NCI-H1105 treated with DMSO at 0.1 percent for 48 hours (cell line): ENCODE data around the gene AFAP1.
"Not testable (repeated sequence)": the region's sequence is repeated elsewhere in the genome, so short reads cannot be mapped to it uniquely, and the experiment has no call there.

ENCODE experiments used
- DNase-seq: peaks from one replicate; lab custom pipeline; 2025; lab: John Stamatoyannopoulos, UW

The AFAP1 gene

DNA sequence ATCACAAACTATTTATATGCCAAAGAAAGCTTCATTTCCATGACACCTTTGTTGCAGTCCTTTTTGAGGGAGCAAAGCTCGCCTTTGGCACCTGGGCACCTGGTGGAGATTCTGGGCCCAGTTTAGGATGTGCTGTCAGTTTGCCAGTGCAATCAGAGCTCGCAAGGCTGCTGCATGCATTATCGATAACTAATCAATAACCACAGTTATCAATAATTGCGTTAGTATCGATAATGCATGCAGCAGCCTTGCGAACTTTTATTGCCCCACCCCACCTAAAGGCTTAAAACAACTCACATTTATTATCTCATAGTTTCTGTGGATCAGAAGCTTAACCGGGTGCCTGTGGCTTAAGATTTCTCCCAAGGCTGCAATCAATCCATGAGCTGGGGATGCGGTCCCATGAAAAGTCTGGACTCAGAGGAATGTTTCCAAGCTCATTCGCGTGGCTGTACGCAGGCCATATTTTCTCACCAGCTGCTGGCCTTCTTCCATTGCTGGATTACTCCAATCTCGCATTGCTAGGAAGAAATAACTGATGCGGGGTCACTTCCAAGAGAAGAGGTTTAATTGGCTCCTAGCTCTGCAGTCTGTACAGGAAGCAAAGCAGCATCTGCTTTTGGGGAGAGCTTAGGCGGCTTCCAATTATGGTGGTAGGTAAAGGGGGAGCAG, 6.2 kb upstream of the AFAP1 start:
- no peak for DNase-seq

DNA sequence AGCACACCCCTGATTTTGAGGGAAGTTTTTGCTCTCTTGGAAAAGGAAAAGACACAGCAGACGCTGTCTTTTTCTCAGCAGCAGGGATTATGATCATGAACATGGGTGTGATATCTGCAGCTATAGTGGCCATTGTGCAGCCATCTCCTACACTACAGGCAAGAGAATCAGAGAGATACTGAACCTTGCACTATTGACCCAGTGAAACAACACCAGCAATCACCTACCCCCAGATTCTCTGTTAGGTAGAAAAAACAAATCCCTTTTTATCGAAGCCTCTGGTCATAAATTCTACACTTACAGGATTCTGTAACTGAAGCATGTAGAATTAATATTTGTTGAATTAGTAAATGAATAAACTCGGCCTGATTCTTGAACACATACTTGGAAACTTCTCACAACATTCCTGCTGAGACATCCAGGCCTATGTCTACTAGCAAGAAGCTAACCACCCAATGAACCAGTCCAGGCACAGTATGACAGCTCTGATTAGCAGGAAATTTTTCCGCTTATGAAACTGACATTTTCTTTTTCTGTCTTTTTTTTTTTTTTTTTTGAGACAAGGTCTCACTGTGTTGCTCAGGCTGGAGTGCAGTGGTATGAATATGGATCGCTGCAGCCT, 5.0 kb upstream of the AFAP1 start:
- no peak for DNase-seq

DNA sequence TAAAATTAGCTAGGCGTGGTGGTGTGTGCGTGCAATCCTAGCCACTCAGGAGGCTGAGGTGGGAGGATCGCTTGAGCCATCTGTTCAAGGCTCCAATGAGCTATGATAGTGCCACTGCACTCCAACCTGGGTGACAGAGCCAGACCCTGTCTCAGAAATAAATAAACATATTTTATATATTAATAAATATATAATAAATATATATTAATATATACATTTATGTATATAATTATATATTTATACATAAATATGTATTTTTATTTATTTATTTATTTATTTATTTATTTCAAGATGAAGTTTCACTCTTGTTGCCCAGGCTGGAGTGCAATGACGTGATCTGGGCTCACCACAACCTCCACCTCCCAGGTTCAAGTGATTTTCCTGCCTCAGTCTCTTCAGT, 4.0 kb upstream of the AFAP1 start:
- DNase-seq = not testable (repeated sequence)

DNA sequence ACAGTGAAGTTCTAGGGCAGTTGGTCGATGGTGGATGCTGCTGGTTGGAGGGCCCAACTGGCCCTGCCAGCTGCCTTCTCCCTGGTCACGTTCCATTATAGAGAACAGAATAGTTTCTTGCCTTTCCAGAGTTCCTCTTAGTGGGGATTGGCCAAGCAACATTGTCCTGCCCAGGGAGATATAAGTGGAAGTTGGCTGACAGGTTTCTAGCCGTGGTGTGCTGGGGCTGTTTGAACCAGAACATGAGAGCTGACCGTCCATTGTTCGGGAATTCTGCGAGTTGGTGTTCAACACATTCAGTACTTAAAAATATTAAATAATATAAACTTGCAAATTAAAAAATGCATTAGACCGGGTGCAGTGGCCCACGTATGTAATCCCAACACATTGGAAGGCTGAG, 3.5 kb upstream of the AFAP1 start:
- DNase-seq = no peak

DNA sequence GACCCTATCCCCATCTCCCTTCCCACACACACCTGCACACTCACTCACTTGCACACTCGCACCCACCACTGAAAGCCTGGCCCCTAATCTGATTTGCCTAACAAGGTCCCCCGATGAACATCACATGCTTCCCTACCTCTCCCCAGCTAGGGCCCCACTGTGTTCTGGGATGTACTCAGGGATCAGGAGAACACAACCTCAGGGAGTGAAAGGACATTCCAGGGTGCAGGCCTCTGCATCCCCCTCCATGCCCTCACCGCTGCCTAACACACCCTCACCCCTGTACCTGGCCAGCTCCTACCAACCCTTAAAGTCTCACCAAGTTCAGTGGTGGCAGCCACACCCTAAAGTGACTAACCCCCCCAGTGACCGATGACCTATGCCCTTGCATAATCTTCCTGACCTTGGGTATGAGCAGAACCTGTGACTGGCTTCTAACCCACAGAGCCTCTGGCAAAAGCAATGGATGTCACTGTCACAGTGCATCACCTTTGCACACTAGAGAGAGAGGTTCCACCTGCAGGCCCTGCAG, 2.4 kb upstream of the AFAP1 start:
- DNase-seq = no peak

DNA sequence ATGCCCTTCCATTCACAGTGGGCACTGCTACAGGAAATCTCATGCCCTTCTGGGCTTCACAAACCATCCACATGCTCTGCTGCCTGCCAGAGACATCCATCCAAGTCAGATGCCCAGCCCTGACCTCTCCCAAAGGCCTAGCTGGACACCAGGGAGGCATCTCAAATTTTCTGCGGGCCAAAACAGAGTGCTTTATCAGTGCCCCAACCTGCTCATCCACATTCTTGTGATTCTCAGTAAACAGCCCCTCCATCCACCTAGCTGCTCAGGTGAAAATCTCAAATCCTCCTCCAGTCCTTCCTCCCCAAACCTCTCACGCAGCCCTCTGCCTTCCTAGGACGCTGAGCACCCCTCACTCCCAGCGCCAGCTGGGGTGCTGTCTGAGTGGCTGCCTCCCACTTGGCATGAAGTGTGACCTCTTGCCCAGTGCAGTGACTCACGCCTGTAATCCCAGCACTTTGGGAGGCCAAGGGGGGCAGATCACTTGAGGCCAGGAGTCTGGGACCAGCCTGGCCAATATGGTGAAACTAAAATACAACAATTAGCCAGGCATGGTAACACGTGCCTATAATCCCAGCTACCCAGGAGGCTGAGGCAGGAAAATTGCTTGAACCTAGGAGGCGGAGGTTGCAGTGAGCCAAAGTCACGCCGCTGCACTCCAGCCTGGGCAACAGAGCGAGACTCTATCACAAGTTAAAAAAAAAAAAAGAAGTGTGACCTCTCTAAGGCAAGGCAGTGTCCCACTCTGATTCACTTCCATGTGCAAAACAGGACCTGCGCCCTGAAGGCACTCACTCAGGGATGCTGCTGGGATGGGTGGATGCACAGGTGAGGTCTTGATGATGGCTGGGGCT, 1.7 kb upstream of the AFAP1 start:
- DNase-seq = no peak

DNA sequence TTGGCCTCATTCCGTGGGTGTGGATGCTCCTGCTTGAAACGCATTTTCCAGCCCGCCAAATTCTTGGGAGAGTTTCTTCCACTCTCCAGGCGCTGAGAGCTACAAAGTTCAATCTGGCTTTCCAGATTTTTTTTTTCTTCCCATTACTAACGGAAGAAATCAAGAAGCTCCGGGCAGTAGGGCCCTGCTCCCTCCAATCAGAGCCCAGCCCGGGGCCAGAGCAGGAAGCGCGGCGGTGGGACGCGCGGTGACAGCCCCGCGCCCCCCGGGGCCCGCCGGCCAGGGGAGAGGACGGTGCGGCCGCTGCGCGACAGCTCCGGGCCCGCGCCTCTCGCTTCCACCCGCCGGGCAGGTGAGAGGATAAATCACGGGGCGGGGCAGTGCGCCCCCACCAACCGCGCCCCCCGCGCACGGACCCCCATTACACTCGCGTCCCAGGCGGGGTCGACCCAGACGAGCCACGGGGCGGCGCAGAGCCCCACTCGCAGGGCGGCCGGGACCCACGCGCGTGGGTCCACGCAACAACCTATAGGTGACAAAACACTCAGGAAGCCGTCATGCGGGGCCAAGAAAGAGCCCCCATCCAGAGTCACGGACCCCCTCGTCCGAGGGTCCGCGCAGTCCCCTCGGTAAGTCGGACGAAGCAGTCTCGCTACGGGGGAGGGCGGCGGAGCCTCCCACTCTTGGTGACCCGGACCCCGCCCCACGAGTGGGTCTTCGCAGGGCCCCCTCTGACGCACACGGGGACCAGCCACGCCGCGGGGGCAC, 868 bp downstream of the AFAP1 start:
- no peak for DNase-seq

DNA sequence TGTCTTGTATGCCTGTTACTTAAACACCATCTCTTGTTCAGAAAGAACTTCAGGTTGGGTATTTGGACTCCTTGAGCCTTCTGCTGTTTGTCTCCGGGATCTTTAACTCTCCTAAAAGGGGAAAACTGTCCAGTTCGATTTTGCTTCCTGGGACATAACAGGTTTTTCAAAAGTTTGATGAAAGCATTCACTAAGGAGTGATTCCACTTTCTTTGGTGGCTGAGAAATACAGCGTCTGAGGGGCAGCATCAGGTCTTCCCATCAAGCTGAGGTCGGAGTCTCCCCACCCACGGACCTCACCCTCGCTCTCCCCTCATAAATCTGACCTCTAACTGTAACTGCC, 1.4 kb downstream of the AFAP1 start:
- DNase-seq = no peak

DNA sequence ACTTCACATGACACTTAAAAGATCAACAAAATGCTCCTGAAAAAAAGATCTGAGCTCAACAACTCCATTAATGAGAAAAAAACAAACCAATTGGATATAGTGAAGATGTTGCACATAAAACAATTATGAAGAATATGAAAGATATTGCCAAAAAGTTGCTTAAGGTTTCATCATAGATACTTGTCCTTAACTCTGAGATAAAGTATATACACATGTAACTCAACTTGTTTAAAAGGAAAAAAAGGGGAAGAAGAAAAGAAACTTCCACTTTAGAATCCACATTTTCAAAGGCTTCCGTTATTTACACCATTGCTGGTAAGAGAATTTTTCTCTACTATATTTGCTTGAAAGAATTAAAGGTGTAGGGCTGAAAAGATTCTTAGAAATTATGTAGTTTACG, 2.7 kb downstream of the AFAP1 start:
- no peak for DNase-seq

DNA sequence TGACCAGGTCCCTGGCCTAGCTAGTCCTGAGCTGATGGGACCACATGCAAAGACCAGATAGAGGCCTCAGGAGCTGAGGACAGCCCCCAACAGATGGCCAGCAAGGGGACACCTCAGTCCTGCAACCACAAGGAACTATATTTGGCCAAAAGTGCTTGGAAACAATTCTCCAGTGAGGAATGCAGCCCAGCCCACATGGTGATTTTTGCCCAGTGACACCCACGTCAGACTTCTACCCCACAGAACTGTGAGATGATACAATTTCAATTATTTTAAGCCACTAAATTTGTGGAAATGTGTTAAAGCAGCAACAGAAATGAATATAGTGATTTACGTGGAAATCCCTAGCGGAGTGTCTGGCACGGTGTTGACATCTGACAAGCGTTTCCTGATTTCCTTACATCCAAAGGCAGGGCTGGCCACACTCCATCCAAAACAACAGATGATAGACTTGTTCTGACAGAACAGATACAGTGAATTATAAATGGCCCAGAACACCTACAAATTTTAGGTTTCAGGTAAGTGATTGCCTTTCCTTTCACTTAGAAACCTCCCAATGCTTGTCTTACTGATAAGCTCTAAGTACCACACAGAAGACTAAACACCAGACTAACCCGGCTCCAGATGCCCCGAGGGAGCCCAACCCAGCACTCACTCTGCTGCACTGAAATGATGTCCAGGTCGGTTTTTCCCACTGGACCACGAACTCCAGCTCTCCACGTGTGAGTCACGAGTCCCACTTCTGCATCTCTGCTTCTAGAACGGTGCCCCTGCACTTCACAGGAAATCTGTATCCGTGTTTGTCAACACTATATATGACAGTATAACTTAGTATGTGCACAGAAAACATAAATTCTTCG, 5.8 kb downstream of the AFAP1 start:
- no peak for DNase-seq

DNA sequence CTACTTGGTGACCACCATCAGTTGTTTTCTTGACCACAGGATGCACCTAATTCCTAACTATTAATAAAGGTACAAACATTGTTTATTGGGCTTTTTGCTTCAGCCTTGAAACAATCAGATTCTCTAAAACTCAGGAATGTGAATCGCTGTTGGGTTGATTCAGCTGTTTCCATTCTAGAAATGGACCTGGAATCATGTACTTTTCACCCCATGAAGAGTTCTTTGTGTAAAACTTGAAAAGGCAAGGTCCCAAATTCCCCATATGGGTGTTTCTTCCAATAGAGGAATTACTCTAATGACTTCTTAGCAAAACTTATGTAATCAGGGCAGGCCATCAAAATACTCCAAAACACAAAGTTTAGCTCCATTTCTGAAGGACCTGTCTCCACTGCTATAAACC, 7.4 kb downstream of the AFAP1 start:
- no peak for DNase-seq

DNA sequence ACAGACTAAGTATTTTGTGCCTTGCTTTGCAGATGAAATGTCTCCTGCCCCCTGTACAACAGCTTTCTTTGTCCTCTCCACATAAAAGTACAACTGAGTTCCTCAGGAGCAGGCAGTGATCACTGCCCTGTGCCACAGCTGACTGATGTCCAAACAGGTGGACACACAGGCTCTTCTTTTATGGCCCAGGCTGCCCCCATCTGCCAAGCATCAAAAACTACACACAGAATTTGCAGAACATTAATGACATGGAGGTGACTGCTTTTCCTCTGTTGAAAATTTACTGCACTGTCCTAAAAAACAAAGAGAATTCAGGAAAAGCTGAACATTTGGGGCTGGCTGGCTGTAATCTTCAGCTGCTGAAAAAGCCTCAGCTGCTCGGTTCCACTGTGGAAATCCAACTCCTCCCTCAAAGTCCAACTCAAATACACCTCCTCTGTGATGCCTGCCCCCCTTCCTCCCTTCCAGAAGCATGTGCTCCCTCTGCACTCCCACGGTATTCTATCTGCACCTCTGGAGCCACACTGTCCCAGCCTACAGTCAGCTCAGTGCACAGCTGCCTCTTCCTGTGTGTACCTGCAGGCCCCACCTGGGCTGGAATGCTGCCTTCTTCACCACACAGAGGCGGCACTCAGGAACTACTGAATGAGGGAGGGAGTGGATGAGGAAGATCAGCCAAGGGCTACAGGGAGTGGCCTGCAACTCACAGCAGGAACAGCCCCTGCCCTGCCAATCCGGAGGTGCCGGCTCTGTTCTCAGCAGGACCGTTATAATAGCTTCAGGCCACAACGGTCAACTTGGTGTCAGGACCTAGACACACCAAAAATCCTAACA, 10.3 kb downstream of the AFAP1 start:
- no peak for DNase-seq

DNA sequence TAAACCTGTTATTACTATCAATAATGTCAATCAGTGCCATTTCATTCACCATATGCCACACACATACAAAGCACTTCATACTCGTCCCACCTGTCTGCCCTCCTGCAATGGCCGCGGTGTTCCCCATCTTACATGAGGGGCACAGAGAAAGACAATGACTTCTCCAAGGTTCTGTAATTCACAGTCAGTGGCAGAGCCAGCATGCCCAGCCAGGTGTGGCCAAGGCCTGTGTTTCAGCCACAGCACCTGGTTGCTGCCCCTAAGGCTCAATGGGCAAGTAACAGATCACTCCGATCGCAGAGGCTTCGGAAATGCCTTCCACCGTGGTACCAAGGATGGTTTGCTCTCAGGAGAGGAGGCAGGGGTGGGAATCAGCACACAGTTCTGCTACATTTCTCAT, 10.9 kb downstream of the AFAP1 start:
- DNase-seq = no peak

DNA sequence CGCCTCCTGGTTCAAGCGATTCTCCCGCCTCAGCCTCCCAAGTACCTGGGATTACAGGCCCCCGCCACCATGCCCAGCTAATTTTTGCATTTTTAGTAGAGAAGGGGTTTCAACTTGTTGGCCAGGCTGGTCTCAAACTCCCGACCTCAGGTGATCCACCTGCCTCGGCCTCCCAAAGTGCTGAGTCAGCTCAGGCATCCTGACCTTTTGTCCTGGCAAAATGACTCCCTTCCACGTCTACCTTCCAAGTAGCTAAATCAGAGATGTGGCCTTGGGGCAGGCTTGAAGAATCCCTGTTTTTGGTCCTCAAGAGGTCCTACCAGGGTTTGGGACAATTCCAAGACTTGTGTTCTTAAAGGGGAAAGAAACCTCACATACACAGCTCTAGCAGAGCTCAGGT, 12.8 kb downstream of the AFAP1 start:
- no peak for DNase-seq

DNA sequence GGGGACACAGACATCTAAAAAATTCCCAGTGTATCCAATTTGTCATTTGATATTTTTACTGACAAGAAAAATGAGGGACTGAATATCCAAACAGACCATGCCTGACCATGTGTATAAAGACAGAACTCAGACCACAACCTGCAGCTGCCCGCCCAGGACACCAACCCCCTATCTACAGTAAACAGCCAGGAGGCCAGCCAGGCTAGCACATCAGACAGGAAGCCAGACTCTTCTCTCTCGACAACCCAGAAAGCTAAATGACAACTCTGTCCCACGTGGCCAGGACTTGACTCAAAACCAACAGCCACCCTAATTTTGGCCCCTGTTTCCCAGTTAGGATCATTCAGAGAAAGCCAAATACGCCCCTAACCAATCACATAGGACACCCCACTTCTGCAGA, 15.1 kb downstream of the AFAP1 start:
- no peak for DNase-seq

DNA sequence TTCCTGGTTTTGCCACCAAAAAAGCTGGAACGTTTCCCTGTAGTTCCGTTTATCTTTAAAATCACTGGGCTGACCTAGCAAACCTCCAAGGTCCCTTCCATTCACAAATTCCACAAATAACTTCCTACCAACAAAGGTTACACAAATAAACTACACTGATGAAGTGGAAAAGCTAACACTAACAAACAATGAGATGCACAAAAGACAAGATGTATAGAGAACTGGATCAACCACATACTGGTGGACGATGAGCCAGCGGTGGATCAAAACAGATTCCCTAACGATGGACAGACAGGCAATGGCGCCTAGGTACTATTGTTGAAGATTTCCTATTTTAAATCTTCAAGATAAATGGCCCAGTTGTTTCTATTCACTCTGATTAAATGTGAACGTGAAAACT, 15.5 kb downstream of the AFAP1 start:
- DNase-seq = no peak

DNA sequence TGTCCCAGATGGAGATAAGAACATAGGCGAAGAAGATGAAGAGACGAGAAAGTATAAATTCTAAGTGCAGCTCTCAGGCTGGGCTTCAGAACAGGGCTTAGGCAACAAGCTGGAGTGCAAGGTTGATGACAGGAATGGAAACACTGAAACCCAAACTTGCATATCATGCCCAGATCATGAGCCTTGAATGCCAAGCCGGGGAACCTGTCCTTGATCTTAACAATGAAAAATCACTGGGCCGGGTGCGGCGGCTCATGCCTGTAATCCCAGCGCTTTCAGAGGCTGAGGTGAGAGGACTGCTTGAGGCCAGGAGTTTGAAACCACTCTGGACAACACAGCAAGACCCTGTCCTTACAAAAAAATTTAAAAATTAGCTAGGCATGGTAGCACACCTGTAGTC, 17.2 kb downstream of the AFAP1 start:
- DNase-seq = no peak

DNA sequence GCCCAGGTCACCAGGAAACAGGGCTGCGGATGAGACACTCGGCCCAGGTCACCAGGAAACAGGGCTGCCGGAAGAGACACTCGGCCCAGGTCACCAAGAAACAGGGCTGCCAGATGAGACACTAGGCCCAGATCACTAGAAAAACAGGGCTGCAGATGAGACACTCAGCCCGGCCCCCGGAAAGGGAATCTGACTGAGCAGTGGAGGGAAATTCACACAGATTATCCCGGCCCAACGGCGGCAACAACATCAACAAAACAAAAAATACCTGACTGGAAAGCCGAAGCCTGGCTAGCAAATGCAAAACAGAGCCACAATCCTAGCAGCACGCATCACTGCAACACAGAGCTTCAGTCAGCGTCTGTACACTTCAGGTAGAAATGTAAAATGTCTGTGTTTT, 20.7 kb downstream of the AFAP1 start:
- no peak for DNase-seq

DNA sequence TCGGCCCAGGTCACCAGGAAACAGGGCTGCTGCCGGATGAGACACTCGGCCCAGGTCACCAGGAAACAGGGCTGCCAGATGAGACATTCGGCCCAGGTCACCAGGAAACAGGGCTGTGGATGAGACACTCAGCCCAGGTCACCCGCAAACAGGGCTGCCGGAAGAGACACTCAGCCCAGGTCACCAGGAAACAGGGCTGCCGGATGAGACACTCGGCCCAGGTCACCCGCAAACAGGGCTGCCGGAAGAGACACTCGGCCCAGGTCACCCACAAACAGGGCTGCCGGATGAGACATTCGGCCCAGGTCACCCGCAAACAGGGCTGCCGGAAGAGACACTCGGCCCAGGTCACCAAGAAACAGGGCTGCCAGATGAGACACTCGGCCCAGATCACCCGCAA, 21.5 kb downstream of the AFAP1 start:
- DNase-seq = not testable (repeated sequence)

DNA sequence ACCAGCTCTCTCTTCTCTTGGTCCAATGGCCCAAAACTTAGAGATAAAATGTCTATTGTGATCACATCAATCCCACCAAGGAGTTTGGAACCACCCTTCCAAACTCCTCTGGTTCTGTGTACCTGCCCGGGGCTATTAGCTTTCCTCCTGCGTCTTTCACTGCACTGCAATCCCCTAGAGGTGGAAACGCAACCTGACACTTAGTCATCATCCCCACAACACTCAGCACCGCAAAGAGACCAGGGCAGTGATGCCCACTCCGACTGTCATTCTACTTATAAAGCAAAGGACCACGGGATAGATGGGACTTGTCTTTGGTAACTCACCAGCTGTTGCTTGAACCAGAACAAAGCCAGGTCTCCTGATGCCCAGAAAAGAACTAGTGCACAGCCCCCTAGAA, 22.0 kb downstream of the AFAP1 start:
- DNase-seq = no peak

DNA sequence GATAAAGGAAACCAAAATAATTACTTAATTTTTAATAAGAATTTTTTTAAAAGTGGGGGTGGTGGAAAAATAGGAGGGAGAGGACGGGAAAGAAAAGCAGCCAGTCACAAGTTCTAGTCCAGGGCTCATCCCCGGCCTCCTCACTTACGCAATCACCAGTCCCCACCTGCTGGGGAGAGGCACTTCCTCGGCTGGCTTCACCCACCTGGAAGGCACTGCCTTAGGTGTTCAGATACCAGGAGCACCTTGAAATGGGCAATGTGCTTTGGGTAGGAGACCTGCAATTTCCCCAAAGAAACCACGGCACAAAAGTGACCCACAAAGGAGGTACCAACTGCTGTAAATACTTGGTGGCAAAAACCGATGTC, 23.8 kb downstream of the AFAP1 start:
- DNase-seq = no peak
